K562 (cell line): ENCODE measurements around the gene CDKN2C. TPM values are rescaled to one million over a fixed set of nuclear protein-coding genes. Genes with fewer than 3 reads are reported as not detected.
A peak's percentile ranks its signal among the peaks of the same experiment; 100 is the strongest.

Source experiments
- CAMTA2 ChIP-seq: fragments of 250-450 bp; sonication (Bioruptor Pico); conservative IDR thresholded peaks from 2 replicates; pipeline ENCODE4 v1.5.1; 2022
- CBX5 ChIP-seq: IDR thresholded peaks from 2 replicates; pipeline ENCODE4 v1.6.1; 2014; ENCODE audit warnings: low read depth, borderline replicate concordance
- CREBBP ChIP-seq: IDR thresholded peaks from one replicate; pipeline ENCODE4 v1.6.1; 2012; ENCODE audit warnings: low read depth, mild to moderate bottlenecking, control low read depth, inconsistent platforms, low read length
- ESRRB ChIP-seq: fragments of 250-450 bp; sonication (Bioruptor Pico); IDR thresholded peaks from 2 replicates; pipeline ENCODE4 v1.5.0; 2020; ENCODE audit warnings: mild to moderate bottlenecking, moderate library complexity, borderline replicate concordance
- FOSL1 ChIP-seq: fragments of 200-800 bp; sonication (Bioruptor generic); conservative IDR thresholded peaks from 2 replicates; pipeline ENCODE4 v1.6.1; 2016; ENCODE audit warnings: missing genetic modification characterization, missing compliant biosample characterization
- FOXA1 ChIP-seq: fragments of 450-650 bp; IDR thresholded peaks from 2 replicates; pipeline ENCODE4 v1.6.1; 2016; ENCODE audit warnings: mild to moderate bottlenecking, borderline replicate concordance
- HDAC6 ChIP-seq: IDR thresholded peaks from 2 replicates; pipeline ENCODE4 v1.6.1; 2012; ENCODE audit warnings: low read depth, mild to moderate bottlenecking, control low read depth, inconsistent platforms, low read length, moderate library complexity
- HDGF ChIP-seq: fragments of 450-650 bp; IDR thresholded peaks from 2 replicates; pipeline ENCODE4 v1.6.1; 2016
- HMG20B ChIP-seq: fragments of 250-450 bp; sonication (Bioruptor Pico); IDR thresholded peaks from 2 replicates; pipeline ENCODE4 v1.5.0; 2021; ENCODE audit warnings: mild to moderate bottlenecking
- L3MBTL2 ChIP-seq: fragments of 450-650 bp; IDR thresholded peaks from 2 replicates; pipeline ENCODE4 v1.6.1; 2016; ENCODE audit warnings: mild to moderate bottlenecking, moderate library complexity
- MCM5 ChIP-seq: fragments of 450-650 bp; IDR thresholded peaks from 2 replicates; pipeline ENCODE4 v1.6.1; 2016; ENCODE audit warnings: low read depth
- NR2F6 ChIP-seq: fragments of 450-650 bp; formaldehyde crosslinking; IDR thresholded peaks from 2 replicates; pipeline ENCODE4 v1.4.0; 2020; ENCODE audit warnings: mild to moderate bottlenecking
- PHTF2 ChIP-seq: fragments of 250-450 bp; sonication (Bioruptor Pico); IDR thresholded peaks from 2 replicates; pipeline ENCODE4 v1.5.0; 2021; ENCODE audit warnings: mild to moderate bottlenecking
- PTRF ChIP-seq: fragments of 450-650 bp; IDR thresholded peaks from 2 replicates; pipeline ENCODE4 v1.6.1; 2016; ENCODE audit warnings: mild to moderate bottlenecking, missing genetic modification characterization, missing compliant biosample characterization
- SIN3A ChIP-seq, 2 experiments: fragments of 150-350 bp in 1 of 2; IDR thresholded peaks; 2 replicates each; pipeline ENCODE4 v1.6.1; 2011 to 2016; ENCODE audit warnings: borderline replicate concordance in 2 of 2, low read depth in 2 of 2, low read length in 2 of 2, mild to moderate bottlenecking in 2 of 2, moderate library complexity in 2 of 2; ENCODE audit not compliant: control insufficient read depth in 1 of 2
- SMC3 ChIP-seq: conservative IDR thresholded peaks from 2 replicates; pipeline ENCODE4 v1.6.1; 2011; ENCODE audit warnings: low read depth, low read length, improper control_type of control experiment; ENCODE audit not compliant: insufficient read depth
- SP1 ChIP-seq: sonication (generic); formaldehyde crosslinking; IDR thresholded peaks from 2 replicates; pipeline ENCODE4 v1.8.1; 2022; ENCODE audit warnings: mild to moderate bottlenecking, missing genetic modification reagents
- SREBF2 ChIP-seq: sonication (generic); formaldehyde crosslinking; IDR thresholded peaks from 2 replicates; pipeline ENCODE4 v1.4.0; 2020; ENCODE audit warnings: mild to moderate bottlenecking, missing genetic modification reagents
- TAF9B ChIP-seq: fragments of 450-650 bp; IDR thresholded peaks from 2 replicates; pipeline ENCODE4 v1.6.1; 2018; ENCODE audit warnings: mild to moderate bottlenecking; ENCODE audit not compliant: partially characterized antibody
- TEAD2 ChIP-seq: fragments of 450-650 bp; IDR thresholded peaks from 2 replicates; pipeline ENCODE4 v1.6.1; 2016; ENCODE audit warnings: missing genetic modification characterization, control low read depth, missing compliant biosample characterization
- TRIM28 ChIP-seq: fragments of 450-650 bp; IDR thresholded peaks from 2 replicates; pipeline ENCODE4 v1.6.1; 2017
- ZNF444 ChIP-seq: fragments of 250-450 bp; sonication (Bioruptor Pico); IDR thresholded peaks from 2 replicates; pipeline ENCODE4 v1.4.0; 2020; ENCODE audit warnings: mild to moderate bottlenecking, moderate library complexity
- polyA plus RNA-seq, 8 experiments: library from polyadenylated mRNA; depleted of rRNA in 4 of 8; stranded (reverse) in 5 of 8; unstranded in 3 of 8; fragments of >200 nt; fragmentation: Nextera tagmentation in 2 of 8; fragmentation: Illumina TruSeq in 1 of 8; extraction: Ambion mirVana in 2 of 8; extraction: Trizol in 1 of 8; gene quantifications; 2 replicates each; pipeline versions ENCODE4 v1.2.1 to v1.2.3, GENCODE V29; 2011 to 2014; ENCODE audit warnings: inconsistent platforms in 1 of 8, missing spikeins in 1 of 8
- total RNA-seq, 7 experiments: library from RNA; depleted of rRNA in 6 of 7; stranded (reverse); fragments of >200 nt in 6 of 7; fragmentation: Illumina TruSeq in 2 of 7; extraction: Trizol in 2 of 7; gene quantifications; 2 replicates each; pipeline versions ENCODE4 v1.2.1 to v1.2.3, GENCODE V29; 2011 to 2021; ENCODE audit warnings: low replicate concordance in 1 of 7
- TF ChIP-seq, protein P1 (sequence below): sonication (generic); formaldehyde crosslinking; IDR thresholded peaks from 2 replicates; pipeline ENCODE4 v1.8.0; 2022; ENCODE audit warnings: missing genetic modification reagents, mild to moderate bottlenecking, borderline replicate concordance
- TF ChIP-seq, protein P2 (sequence below): fragments of 250-450 bp; sonication (Bioruptor Pico); IDR thresholded peaks from 2 replicates; pipeline ENCODE4 v1.8.0; 2022; ENCODE audit warnings: moderate library complexity, mild to moderate bottlenecking, inconsistent platforms
- TF ChIP-seq, protein P3 (sequence below): fragments of 250-450 bp; sonication (Bioruptor Pico); IDR thresholded peaks from 2 replicates; pipeline ENCODE4 v1.5.0; 2021; ENCODE audit warnings: mild to moderate bottlenecking, borderline replicate concordance
- TF ChIP-seq, protein P4 (sequence below): fragments of 450-650 bp; formaldehyde crosslinking; IDR thresholded peaks from 2 replicates; pipeline ENCODE4 v1.4.0; 2022; ENCODE audit warnings: missing genetic modification characterization

The CDKN2C gene
- total and polyA plus RNA-seq, 9 of the 15 experiments (the other 6 are each of a cell fraction or from before 2014, with no cell fraction given), result 11.9 to 74.3 (median 45.9) TPM

DNA sequence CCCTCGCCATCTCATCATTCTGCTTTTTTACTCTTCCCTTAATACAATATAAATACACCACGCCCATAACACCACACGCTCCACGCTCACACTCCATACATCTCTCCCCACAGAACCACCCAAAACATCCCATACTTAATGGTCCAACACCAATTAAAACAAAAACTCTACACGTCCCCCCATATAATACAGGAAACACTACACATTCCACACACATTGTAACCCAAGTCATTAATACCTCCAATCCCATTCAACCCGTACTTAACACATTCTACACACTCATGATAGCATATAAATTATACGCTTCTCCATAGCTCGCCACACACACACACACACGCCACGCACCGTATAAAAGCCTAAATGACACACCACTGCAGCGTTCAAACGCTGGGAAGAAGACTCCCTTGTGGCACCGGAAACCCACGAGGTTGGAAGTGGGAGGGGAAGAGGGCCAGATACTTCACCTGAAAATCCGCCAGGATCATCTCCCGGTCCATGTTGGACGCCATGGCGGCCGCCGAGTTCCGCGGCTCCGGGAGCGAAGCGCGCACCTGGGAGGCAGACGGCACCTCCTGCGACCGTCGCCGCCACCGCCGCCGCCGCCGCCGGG is 10.6 kb upstream of the CDKN2C start (continued):
- TF ChIP-seq SIN3A (IDR thresholded peaks at IDR 0.05; ENCODE audit: borderline replicate concordance in 2 of 2, control insufficient read depth in 1 of 2, low read depth in 2 of 2, low read length in 2 of 2) (peak in 1 of 2 experiments; percentile 52; a peak in 2 of 4 replicates), FOXA1 (no peak), CAMTA2 (CRISPR knock-in tag) (no peak), HMG20B (CRISPR knock-in tag) (no peak), FOSL1 (tag) (no peak), ZNF444 (CRISPR knock-in tag) (no peak), NR2F6 (no peak), SP1 (CRISPR knock-in tag) (no peak), TEAD2 (no peak), SREBF2 (no peak), CBX5 (no peak), HDAC6 (no peak), ESRRB (CRISPR knock-in tag) (no peak), HDGF (peak; percentile 88), SMC3 (0 out of 2 replicates have a peak, but pooled peaks have one; percentile 7), TAF9B (peak; percentile 64), PHTF2 (CRISPR knock-in tag) (no peak), PTRF (tag) (no peak), L3MBTL2 (no peak), MCM5 (no peak), CREBBP (no peak), TRIM28 (no peak; the same call in 1 of the 2 replicates)
- TF ChIP-seq, protein P1, sequence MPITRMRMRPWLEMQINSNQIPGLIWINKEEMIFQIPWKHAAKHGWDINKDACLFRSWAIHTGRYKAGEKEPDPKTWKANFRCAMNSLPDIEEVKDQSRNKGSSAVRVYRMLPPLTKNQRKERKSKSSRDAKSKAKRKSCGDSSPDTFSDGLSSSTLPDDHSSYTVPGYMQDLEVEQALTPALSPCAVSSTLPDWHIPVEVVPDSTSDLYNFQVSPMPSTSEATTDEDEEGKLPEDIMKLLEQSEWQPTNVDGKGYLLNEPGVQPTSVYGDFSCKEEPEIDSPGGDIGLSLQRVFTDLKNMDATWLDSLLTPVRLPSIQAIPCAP, result no peak
- TF ChIP-seq, protein P2, sequence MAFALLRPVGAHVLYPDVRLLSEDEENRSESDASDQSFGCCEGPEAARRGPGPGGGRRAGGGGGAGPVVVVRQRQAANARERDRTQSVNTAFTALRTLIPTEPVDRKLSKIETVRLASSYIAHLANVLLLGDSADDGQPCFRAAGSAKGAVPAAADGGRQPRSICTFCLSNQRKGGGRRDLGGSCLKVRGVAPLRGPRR (CRISPR knock-in tag), result no peak
- TF ChIP-seq, protein P3, sequence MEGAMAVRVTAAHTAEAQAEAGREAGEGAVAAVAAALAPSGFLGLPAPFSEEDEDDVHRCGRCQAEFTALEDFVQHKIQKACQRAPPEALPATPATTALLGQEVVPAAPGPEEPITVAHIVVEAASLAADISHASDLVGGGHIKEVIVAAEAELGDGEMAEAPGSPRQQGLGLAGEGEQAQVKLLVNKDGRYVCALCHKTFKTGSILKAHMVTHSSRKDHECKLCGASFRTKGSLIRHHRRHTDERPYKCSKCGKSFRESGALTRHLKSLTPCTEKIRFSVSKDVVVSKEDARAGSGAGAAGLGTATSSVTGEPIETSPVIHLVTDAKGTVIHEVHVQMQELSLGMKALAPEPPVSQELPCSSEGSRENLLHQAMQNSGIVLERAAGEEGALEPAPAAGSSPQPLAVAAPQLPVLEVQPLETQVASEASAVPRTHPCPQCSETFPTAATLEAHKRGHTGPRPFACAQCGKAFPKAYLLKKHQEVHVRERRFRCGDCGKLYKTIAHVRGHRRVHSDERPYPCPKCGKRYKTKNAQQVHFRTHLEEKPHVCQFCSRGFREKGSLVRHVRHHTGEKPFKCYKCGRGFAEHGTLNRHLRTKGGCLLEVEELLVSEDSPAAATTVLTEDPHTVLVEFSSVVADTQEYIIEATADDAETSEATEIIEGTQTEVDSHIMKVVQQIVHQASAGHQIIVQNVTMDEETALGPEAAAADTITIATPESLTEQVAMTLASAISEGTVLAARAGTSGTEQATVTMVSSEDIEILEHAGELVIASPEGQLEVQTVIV, result no peak
- TF ChIP-seq, protein P4, sequence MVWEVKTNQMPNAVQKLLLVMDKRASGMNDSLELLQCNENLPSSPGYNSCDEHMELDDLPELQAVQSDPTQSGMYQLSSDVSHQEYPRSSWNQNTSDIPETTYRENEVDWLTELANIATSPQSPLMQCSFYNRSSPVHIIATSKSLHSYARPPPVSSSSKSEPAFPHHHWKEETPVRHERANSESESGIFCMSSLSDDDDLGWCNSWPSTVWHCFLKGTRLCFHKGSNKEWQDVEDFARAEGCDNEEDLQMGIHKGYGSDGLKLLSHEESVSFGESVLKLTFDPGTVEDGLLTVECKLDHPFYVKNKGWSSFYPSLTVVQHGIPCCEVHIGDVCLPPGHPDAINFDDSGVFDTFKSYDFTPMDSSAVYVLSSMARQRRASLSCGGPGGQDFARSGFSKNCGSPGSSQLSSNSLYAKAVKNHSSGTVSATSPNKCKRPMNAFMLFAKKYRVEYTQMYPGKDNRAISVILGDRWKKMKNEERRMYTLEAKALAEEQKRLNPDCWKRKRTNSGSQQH (CRISPR knock-in tag), result 0 out of 2 replicates have a peak, but pooled peaks have one; percentile 68
